K562 (cell line): ENCODE measurements around the gene RPL28. TPM values are rescaled to one million over a fixed set of nuclear protein-coding genes. Genes with fewer than 3 reads are reported as not detected.
"Not testable (repeated sequence)": the region's sequence is repeated elsewhere in the genome, so short reads cannot be mapped to it uniquely, and the experiment has no call there.

Experiments
- ATAC-seq: fragments of 200-7000 bp; cut with Tn5 transposase; 3 replicates; pipeline ENCODE4 v1.9.1; 2020; ENCODE audit warnings: moderate library complexity
- BruUV-seq: library from RNA; stranded (reverse); fragments of 400-500 nt; replicated peaks from 2 replicates; lab custom pipeline; 2021; lab: Mats Ljungman, UMichigan
- CTCF ChIA-PET: fragments of 300-600 bp; formaldehyde crosslinking; extraction: SDS; loops from one replicate; lab custom pipeline; 2021; ENCODE audit warnings: low intra/inter-chr PET ratio; lab: Yijun Ruan, JAX
- POLR2A ChIA-PET: fragments of 300-600, 350-650 bp; sonication (Branson Sonifier 250); formaldehyde crosslinking; extraction: SDS; loops from one replicate; lab custom pipeline; 2021; ENCODE audit warnings: antibody characterized with exemption, inconsistent platforms; lab: Yijun Ruan, JAX
- DNase-seq, 4 experiments: peaks; one replicate each; pipeline versions ENCODE4 v3.0.0 to v3.0.0-alpha.2; 2011 to 2018; ENCODE audit warnings: low spot score in 3 of 4, mixed read lengths in 3 of 4; ENCODE audit errors: extremely low read depth in 1 of 4
- FAIRE-seq: peaks from 2 replicates; lab custom pipeline; 2011; peaks lifted over from hg19 to GRCh38; lab: Jason Lieb, UNC
- H2AFZ ChIP-seq: 2 replicates; pipeline ENCODE4 v1.6.0; 2011; ENCODE audit warnings: low read depth, low read length, control low read depth, inconsistent platforms
- H3K27ac ChIP-seq: fragments of 200-600 bp; 3 replicates; pipeline ENCODE4 v1.8.0; 2011; ENCODE audit warnings: low read depth, mild to moderate bottlenecking, control low read depth, inconsistent platforms, low read length, moderate library complexity, mixed read lengths; ENCODE audit errors: extremely low read depth
- H3K27me3 ChIP-seq, 2 experiments: fragments of 300-600 bp in 1 of 2; 2 replicates in 1 of 2; 3 replicates in 1 of 2; pipeline versions ENCODE4 v1.6.0 to v1.8.0; 2011; ENCODE audit warnings: inconsistent platforms in 2 of 2, low read length in 2 of 2, mild to moderate bottlenecking in 1 of 2, mixed read lengths in 1 of 2, moderate library complexity in 1 of 2; ENCODE audit not compliant: control insufficient read depth in 2 of 2, insufficient read depth in 2 of 2
- H3K36me3 ChIP-seq: fragments of 300-600 bp; 3 replicates; pipeline ENCODE4 v1.8.0; 2011; ENCODE audit warnings: mild to moderate bottlenecking, low read length, inconsistent platforms; ENCODE audit not compliant: control insufficient read depth, insufficient read depth
- H3K4me1 ChIP-seq, 2 experiments: fragments of 200-600 bp in 1 of 2; replicated peaks in 1 of 2; 2 replicates in 1 of 2; 3 replicates in 1 of 2; pipeline versions ENCODE4 v1.5.1 to v1.8.0; 2011; ENCODE audit warnings: inconsistent platforms in 2 of 2, low read length in 2 of 2, mild to moderate bottlenecking in 1 of 2, mixed read lengths in 1 of 2, moderate library complexity in 1 of 2; ENCODE audit not compliant: control insufficient read depth in 2 of 2, insufficient read depth in 2 of 2
- H3K4me2 ChIP-seq: 2 replicates; pipeline ENCODE4 v1.6.1; 2011; ENCODE audit warnings: low read length, control low read depth, inconsistent platforms, mixed read lengths; ENCODE audit not compliant: insufficient read depth
- H3K4me3 ChIP-seq: fragments of 200-600 bp; sonication (generic), shearing (Covaris generic); 2 replicates; pipeline ENCODE4 v1.5.1; 2016; ENCODE audit warnings: control low read depth, inconsistent platforms
- H3K79me2 ChIP-seq: fragments of 200-600 bp; 3 replicates; pipeline ENCODE4 v1.8.0; 2011; ENCODE audit warnings: low read length, inconsistent platforms; ENCODE audit not compliant: control insufficient read depth, insufficient read depth
- H3K9ac ChIP-seq, 2 experiments: 2 replicates each; pipeline versions ENCODE4 v1.6.0 to v1.6.1; 2011; ENCODE audit warnings: low read depth in 2 of 2, low read length in 2 of 2, control low read depth in 1 of 2, inconsistent platforms in 1 of 2, mild to moderate bottlenecking in 1 of 2, mixed read lengths in 1 of 2; ENCODE audit not compliant: insufficient read depth in 1 of 2
- H3K9me1 ChIP-seq: one replicate; pipeline ENCODE4 v1.6.0; 2011; ENCODE audit warnings: inconsistent platforms, mild to moderate bottlenecking, low read length, moderate library complexity; ENCODE audit not compliant: control insufficient read depth, insufficient read depth
- H3K9me3 ChIP-seq: replicated peaks from 2 replicates; pipeline ENCODE4 v1.5.1; 2011; ENCODE audit warnings: low read depth, low read length, inconsistent platforms; ENCODE audit not compliant: control insufficient read depth, insufficient read depth
- H4K20me1 ChIP-seq: replicated peaks from 2 replicates; pipeline ENCODE4 v1.6.1; 2011; ENCODE audit warnings: low read length, inconsistent platforms, mixed read lengths; ENCODE audit not compliant: control insufficient read depth, insufficient read depth
- CBX3 ChIP-seq, 2 experiments: IDR thresholded peaks; 1 replicate in 1 of 2; 2 replicates in 1 of 2; pipeline ENCODE4 v1.6.1; 2012; ENCODE audit warnings: inconsistent platforms in 2 of 2, low read length in 2 of 2, borderline replicate concordance in 1 of 2, control low read depth in 1 of 2
- CHD1 ChIP-seq: fragments of 200-600 bp; sonication (generic); IDR thresholded peaks from one replicate; pipeline ENCODE4 v1.6.1; 2012; ENCODE audit warnings: mild to moderate bottlenecking, moderate library complexity, low read length, inconsistent platforms
- CTBP1 ChIP-seq: fragments of 450-650 bp; IDR thresholded peaks from 2 replicates; pipeline ENCODE4 v1.6.1; 2016; ENCODE audit warnings: borderline replicate concordance
- DIDO1 ChIP-seq: fragments of 450-650 bp; IDR thresholded peaks from 2 replicates; pipeline ENCODE4 v1.6.1; 2016; ENCODE audit warnings: low read depth, missing biosample characterization, missing genetic modification characterization
- FOXP1 ChIP-seq: sonication (generic); formaldehyde crosslinking; IDR thresholded peaks from 2 replicates; pipeline ENCODE4 v1.8.0; 2022; ENCODE audit warnings: mild to moderate bottlenecking, missing genetic modification reagents
- NRF1 ChIP-seq, 2 experiments: fragments of 450-650 bp; IDR thresholded peaks in 1 of 2; conservative IDR thresholded peaks in 1 of 2; 2 replicates each; pipeline ENCODE4 v1.6.1; 2014; ENCODE audit warnings: mild to moderate bottlenecking in 2 of 2
- TAF7 ChIP-seq: fragments of 450-650 bp; IDR thresholded peaks from 2 replicates; pipeline ENCODE4 v1.6.1; 2016; ENCODE audit warnings: missing genetic modification characterization, missing compliant biosample characterization
- TRIM28 ChIP-seq: fragments of 450-650 bp; IDR thresholded peaks from 2 replicates; pipeline ENCODE4 v1.6.1; 2017
- ZFP30 ChIP-seq: fragments of 250-450 bp; sonication (Bioruptor Pico); IDR thresholded peaks from 2 replicates; pipeline ENCODE4 v1.8.0; 2022; ENCODE audit warnings: moderate library complexity, mild to moderate bottlenecking, inconsistent platforms, borderline replicate concordance
- ZNF280A ChIP-seq: fragments of 450-650 bp; IDR thresholded peaks from 2 replicates; pipeline ENCODE4 v1.6.1; 2018; ENCODE audit warnings: mild to moderate bottlenecking, low read depth; ENCODE audit not compliant: partially characterized antibody
- ZNF696 ChIP-seq: fragments of 250-450 bp; sonication (Bioruptor Pico); conservative IDR thresholded peaks from 2 replicates; pipeline ENCODE4 v1.4.0; 2020; ENCODE audit warnings: mild to moderate bottlenecking, moderate library complexity
- WGBS: fragments of 100-300 bp; shearing (Covaris generic); methylation state at CpG from one replicate; pipeline ENCODE4 v1.1.6; 2016; ENCODE audit warnings: low coverage, mixed read lengths; ENCODE audit not compliant: insufficient coverage; ENCODE audit errors: missing lambda C conversion rate; 5-methylcytosine and 5-hydroxymethylcytosine counted together
- in situ Hi-C: fragments of 300-500 bp; cut with MboI; formaldehyde crosslinking; loops from 4 replicates; pipeline ENCODE4 v1.15.0; 2018; ENCODE audit warnings: inconsistent platforms, mixed read lengths
- intact Hi-C: fragments of 100-400 bp; cut with micrococcal nuclease; formaldehyde crosslinking; loops from 2 replicates; pipeline ENCODE4 v1.14.2; 2022
- polyA plus RNA-seq, 8 experiments: library from polyadenylated mRNA; depleted of rRNA in 4 of 8; stranded (reverse) in 5 of 8; unstranded in 3 of 8; fragments of >200 nt; fragmentation: Nextera tagmentation in 2 of 8; fragmentation: Illumina TruSeq in 1 of 8; extraction: Ambion mirVana in 2 of 8; extraction: Trizol in 1 of 8; gene quantifications; 2 replicates each; pipeline versions ENCODE4 v1.2.1 to v1.2.3, GENCODE V29; 2011 to 2014; ENCODE audit warnings: inconsistent platforms in 1 of 8, missing spikeins in 1 of 8
- total RNA-seq, 7 experiments: library from RNA; depleted of rRNA in 6 of 7; stranded (reverse); fragments of >200 nt in 6 of 7; fragmentation: Illumina TruSeq in 2 of 7; extraction: Trizol in 2 of 7; gene quantifications; 2 replicates each; pipeline versions ENCODE4 v1.2.1 to v1.2.3, GENCODE V29; 2011 to 2021; ENCODE audit warnings: low replicate concordance in 1 of 7

Gene RPL28
- total and polyA plus RNA-seq, 9 of the 15 experiments (the other 6 are each of a cell fraction or from before 2014, with no cell fraction given), result 124 to 3,106 (median 622) TPM

GRCh38 chr19:55419103-55419502 lies 33.4 kb downstream of the RPL28 start (continued):
- TF ChIP-seq CHD1 (no peak), ZNF696 (CRISPR knock-in tag) (no peak)

- TF ChIP-seq ZNF280A, result peak; percentile 60
- no peak for TF ChIP-seq ZFP30 (CRISPR knock-in tag)
- TF ChIP-seq TRIM28, result peak; percentile 76; the same call in 1 of the 2 replicates
- TF ChIP-seq CBX3 (IDR thresholded peaks at IDR 0.05; ENCODE audit: borderline replicate concordance in 1 of 2, low read length in 2 of 2), result peak in 1 of 2 experiments; percentile 60; a peak in 1 of 3 replicates
- TF ChIP-seq NRF1 (conservative IDR thresholded peaks at IDR 0.05 in 1 of 2, IDR thresholded peaks at IDR 0.05 in 1 of 2), result no peak
- TF ChIP-seq CTBP1, result no peak
- no peak for TF ChIP-seq TAF7
- TF ChIP-seq DIDO1 (tag), result no peak
- TF ChIP-seq FOXP1 (CRISPR knock-in tag), result no peak
- TF ChIP-seq, all 486 proteins: peak for 3
- Histone ChIP-seq H3K9ac (no peak overlapping the region), H3K27ac (no peak overlapping the region), H3K9me1 (no peaks in the 10 kb centered on the region), H3K4me1 (peaks cover 4 to 10% of the 10 kb centered on the region in 2 experiments; a peak in 3 of 5 replicates), H3K9me3 (peaks cover 7% of the 10 kb centered on the region; the same call in 1 of the 2 replicates), H3K27me3 (peaks cover 8 to 9% of the 10 kb centered on the region in 2 experiments), H3K36me3 (no peaks in the 10 kb centered on the region), H4K20me1 (no peaks in the 10 kb centered on the region), H3K4me2 (no peak overlapping the region), H2AFZ (no peak overlapping the region), H3K4me3 (no peak overlapping the region), H3K79me2 (no peaks in the 10 kb centered on the region)
- ATAC-seq (no peak; the same call in 2 of the 3 replicates), DNase-seq (no peak), FAIRE-seq (no peak)
- BruUV-seq, result no TSS peak
- WGBS, result 10% methylated on average over 5 of the region's 5 CpGs
- POLR2A ChIA-PET, result interaction anchor here (0.8 to 2.5 kb wide), 4 partner anchors 9 to 20 kb away, joined by 3 to 14 read pairs (median 6); partner anchors contain the start of gene UBE2S
- in situ Hi-C loops (no loop called here), intact Hi-C loops (loop anchor here (10.0 kb wide), 1 partner anchor 335 kb away; no protein-coding TSS in a partner anchor)
- CTCF ChIA-PET, result no interaction called here
Observed at GRCh38 chr19:55419624-55420236, 34.0 kb downstream of the RPL28 start.

- H3K9me3 ChIP-seq, H3K4me1 ChIP-seq, ATAC-seq, BruUV-seq, intact Hi-C loops, H3K27ac ChIP-seq, H2AFZ ChIP-seq, FAIRE-seq, DNase-seq, H3K79me2 ChIP-seq, CTCF ChIA-PET, in situ Hi-C loops, H3K36me3 ChIP-seq, POLR2A ChIA-PET, H3K4me2 ChIP-seq, H3K9ac ChIP-seq, H4K20me1 ChIP-seq, H3K4me3 ChIP-seq, H3K9me1 ChIP-seq: not testable (repeated sequence)
- H3K27me3 ChIP-seq, result peaks cover 11% of the 10 kb centered on the region in 2 experiments
- WGBS, result 16% methylated on average over 4 of the region's 4 CpGs
Observed at GRCh38 chr19:55421281-55421680, 35.5 kb downstream of the RPL28 start.
